Hematopoietic multipotent progenitor cell (in vitro differentiated cells): Measurements from ENCODE around the gene ACAP2. TPM values are rescaled to one million over a fixed set of nuclear protein-coding genes. Genes with fewer than 3 reads are reported as not detected.

Experiments
- DNase-seq, 3 donors: peaks; one replicate each; pipeline ENCODE4 v3.0.0-alpha.2; 2011 to 2015; ENCODE audit warnings: low read depth in 2 of 3, low spot score in 2 of 3
- small RNA-seq: library from RNA; depleted of rRNA; stranded (forward); fragments of <200 nt; gene quantifications from one replicate; pipeline ENCODE3, GENCODE V24; 2012
- total RNA-seq: library from RNA; depleted of rRNA; stranded (reverse); fragments of >200 nt; gene quantifications from one replicate; pipeline ENCODE4 v1.2.3, GENCODE V29; 2012

ACAP2 gene
- total RNA-seq, 1 donor, result 34.7 TPM

- DNase-seq, result no peak
These were observed 217.7 kb downstream of the ACAP2 start for GRCh38 chr3:195224980-195225580.

Small RNA genes within 50 kb of the gene (small RNA-seq; reads per million reads assigned to genes)
- gene RF00019, result not detected

Other genes starting within 250 kb of the ACAP2 start
- 29.4 TPM for gene XXYLT1, start 171.9 kb downstream of the ACAP2 start, total RNA-seq
- gene PPP1R2, start 100.3 kb upstream of the ACAP2 start, total RNA-seq, result 50.9 TPM
- gene APOD, start 140.9 kb upstream of the ACAP2 start, total RNA-seq, result not detected